Ishikawa (cell line): Measurements from ENCODE around the gene PARD6B.

Experiments
- CEBPB ChIP-seq: IDR thresholded peaks from 2 replicates; pipeline ENCODE4 v1.6.1; 2012
- CREB1 ChIP-seq: IDR thresholded peaks from 2 replicates; pipeline ENCODE4 v1.6.1; 2012; ENCODE audit warnings: low read depth
- EGR1 ChIP-seq: IDR thresholded peaks from 2 replicates; pipeline ENCODE4 v1.6.1; 2012
- EP300 ChIP-seq: IDR thresholded peaks from 2 replicates; pipeline ENCODE4 v1.6.1; 2012; ENCODE audit warnings: borderline replicate concordance
- FOXM1 ChIP-seq: IDR thresholded peaks from 2 replicates; pipeline ENCODE4 v1.6.1; 2012; ENCODE audit warnings: low read depth, borderline replicate concordance
- NFIC ChIP-seq: IDR thresholded peaks from 2 replicates; pipeline ENCODE4 v1.6.1; 2012
- RAD21 ChIP-seq: IDR thresholded peaks from 2 replicates; pipeline ENCODE4 v1.6.1; 2012; ENCODE audit warnings: low read depth
- TAF1 ChIP-seq: IDR thresholded peaks from 2 replicates; pipeline ENCODE4 v1.6.1; 2012; ENCODE audit warnings: low read depth, mild to moderate bottlenecking
- TCF12 ChIP-seq: IDR thresholded peaks from 2 replicates; pipeline ENCODE4 v1.6.1; 2012; ENCODE audit warnings: low read depth
- TEAD4 ChIP-seq: IDR thresholded peaks from 2 replicates; pipeline ENCODE4 v1.6.1; 2012
- YY1 ChIP-seq: IDR thresholded peaks from 2 replicates; pipeline ENCODE4 v1.6.1; 2012; ENCODE audit warnings: low read depth
- ZBTB7A ChIP-seq: IDR thresholded peaks from 2 replicates; pipeline ENCODE4 v1.6.1; 2012; ENCODE audit warnings: low read depth
- TF ChIP-seq, protein P1 (sequence below): IDR thresholded peaks from 2 replicates; pipeline ENCODE4 v1.6.1; 2012; ENCODE audit warnings: low read depth, mild to moderate bottlenecking
- TF ChIP-seq, protein P2 (sequence below): IDR thresholded peaks from 2 replicates; pipeline ENCODE4 v1.6.1; 2012
- TF ChIP-seq, protein P3 (sequence below): IDR thresholded peaks from 2 replicates; pipeline ENCODE4 v1.6.1; 2012

Gene PARD6B

DNA sequence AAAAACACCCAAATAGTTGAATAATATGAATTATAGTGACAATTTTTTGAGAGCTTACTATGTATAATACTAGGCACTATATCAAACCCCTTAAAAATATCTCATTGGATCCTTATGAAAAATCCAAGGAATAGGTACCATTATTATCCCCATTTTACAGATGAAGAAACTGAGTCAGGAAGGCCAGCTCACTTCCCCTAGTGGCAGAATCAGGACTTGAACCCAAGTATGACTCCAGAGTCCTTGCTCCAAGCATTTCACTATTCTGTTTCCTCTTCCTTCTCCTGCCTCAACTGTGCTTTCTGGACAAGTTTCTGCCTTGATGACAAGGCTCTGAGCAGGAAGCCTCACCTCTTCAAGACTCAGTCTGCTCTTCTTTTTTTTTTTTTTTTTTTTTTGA lies 10.8 kb upstream of the PARD6B start:
- TF ChIP-seq, protein P1, sequence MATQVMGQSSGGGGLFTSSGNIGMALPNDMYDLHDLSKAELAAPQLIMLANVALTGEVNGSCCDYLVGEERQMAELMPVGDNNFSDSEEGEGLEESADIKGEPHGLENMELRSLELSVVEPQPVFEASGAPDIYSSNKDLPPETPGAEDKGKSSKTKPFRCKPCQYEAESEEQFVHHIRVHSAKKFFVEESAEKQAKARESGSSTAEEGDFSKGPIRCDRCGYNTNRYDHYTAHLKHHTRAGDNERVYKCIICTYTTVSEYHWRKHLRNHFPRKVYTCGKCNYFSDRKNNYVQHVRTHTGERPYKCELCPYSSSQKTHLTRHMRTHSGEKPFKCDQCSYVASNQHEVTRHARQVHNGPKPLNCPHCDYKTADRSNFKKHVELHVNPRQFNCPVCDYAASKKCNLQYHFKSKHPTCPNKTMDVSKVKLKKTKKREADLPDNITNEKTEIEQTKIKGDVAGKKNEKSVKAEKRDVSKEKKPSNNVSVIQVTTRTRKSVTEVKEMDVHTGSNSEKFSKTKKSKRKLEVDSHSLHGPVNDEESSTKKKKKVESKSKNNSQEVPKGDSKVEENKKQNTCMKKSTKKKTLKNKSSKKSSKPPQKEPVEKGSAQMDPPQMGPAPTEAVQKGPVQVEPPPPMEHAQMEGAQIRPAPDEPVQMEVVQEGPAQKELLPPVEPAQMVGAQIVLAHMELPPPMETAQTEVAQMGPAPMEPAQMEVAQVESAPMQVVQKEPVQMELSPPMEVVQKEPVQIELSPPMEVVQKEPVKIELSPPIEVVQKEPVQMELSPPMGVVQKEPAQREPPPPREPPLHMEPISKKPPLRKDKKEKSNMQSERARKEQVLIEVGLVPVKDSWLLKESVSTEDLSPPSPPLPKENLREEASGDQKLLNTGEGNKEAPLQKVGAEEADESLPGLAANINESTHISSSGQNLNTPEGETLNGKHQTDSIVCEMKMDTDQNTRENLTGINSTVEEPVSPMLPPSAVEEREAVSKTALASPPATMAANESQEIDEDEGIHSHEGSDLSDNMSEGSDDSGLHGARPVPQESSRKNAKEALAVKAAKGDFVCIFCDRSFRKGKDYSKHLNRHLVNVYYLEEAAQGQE, result no peak
- TF ChIP-seq, protein P2, sequence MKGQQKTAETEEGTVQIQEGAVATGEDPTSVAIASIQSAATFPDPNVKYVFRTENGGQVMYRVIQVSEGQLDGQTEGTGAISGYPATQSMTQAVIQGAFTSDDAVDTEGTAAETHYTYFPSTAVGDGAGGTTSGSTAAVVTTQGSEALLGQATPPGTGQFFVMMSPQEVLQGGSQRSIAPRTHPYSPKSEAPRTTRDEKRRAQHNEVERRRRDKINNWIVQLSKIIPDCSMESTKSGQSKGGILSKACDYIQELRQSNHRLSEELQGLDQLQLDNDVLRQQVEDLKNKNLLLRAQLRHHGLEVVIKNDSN, result no peak
- TF ChIP-seq CREB1 (no peak), ZBTB7A (no peak), EGR1 (no peak), NFIC (no peak), RAD21 (no peak), FOXM1 (no peak), TCF12 (no peak), TAF1 (no peak), YY1 (no peak)

DNA sequence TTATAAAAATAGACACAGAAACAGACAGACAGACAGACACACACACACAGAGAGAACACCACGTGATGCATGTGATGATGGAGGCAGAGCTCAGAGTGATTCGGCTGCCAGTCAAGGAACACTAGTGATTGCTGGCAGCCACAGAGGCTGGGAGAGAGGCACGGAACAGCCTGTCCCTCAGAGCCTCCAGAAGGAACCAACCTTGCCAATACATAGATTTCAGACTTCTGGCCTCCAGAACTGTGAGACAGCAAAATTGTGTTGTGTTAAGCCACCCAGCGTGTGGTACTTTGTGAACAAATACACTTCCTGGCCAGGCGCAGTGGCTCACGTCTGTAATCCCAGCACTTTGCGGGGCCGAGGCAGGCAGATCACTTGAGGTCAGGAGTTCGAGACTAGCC lies 9.5 kb upstream of the PARD6B start:
- TF ChIP-seq YY1 (no peak), EGR1 (no peak), ZBTB7A (no peak), CREB1 (no peak), EP300 (no peak), CEBPB (no peak), NFIC (no peak), TEAD4 (no peak), RAD21 (no peak), TAF1 (no peak), FOXM1 (no peak), TCF12 (no peak)
- TF ChIP-seq, protein P2, result no peak
- TF ChIP-seq, protein P3, sequence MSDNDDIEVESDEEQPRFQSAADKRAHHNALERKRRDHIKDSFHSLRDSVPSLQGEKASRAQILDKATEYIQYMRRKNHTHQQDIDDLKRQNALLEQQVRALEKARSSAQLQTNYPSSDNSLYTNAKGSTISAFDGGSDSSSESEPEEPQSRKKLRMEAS, result no peak
- TF ChIP-seq, protein P1, result no peak

DNA sequence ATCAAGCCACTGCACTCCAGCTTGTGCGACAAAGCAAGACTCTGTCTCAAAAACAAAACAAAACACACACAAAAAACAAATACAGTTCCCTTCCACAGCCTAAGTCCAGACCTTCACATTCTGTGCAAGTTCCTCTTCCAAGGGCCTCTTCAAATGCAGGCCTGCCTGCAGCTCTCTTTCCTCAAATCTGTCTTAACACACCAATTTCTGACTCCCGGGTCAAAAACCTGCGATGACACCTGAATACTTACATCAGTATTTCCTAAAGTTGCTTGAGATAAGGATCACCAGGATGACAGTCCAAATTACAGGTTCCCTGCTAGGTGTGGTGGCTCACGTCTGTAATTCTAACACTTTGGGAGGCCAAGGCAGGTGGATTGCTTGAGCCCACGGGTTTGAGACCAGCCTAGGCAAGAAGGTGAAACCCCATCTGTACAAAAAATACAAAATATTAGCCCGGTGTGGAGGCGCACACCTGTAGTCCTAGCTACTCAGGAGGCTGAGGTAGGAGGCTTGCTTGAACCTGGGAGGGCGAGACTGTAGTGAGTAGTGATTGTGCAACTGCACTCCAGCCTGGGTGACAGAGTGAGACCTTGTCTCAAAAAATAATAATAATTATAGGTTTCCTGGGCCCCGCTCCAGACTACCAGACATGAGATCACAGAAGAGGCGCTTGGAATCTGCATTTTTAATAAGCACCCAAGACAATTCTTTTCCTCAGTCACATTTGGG lies 8.8 kb upstream of the PARD6B start:
- TF ChIP-seq, protein P1, result no peak
- no peak for TF ChIP-seq CREB1
- TF ChIP-seq TEAD4, result no peak
- TF ChIP-seq NFIC, result no peak
- TF ChIP-seq EGR1, result no peak
- TF ChIP-seq, protein P2, result no peak
- no peak for TF ChIP-seq RAD21
- TF ChIP-seq FOXM1, result no peak
- no peak for TF ChIP-seq EP300
- TF ChIP-seq TAF1, result no peak
- no peak for TF ChIP-seq TCF12
- TF ChIP-seq, protein P3, result no peak
- no peak for TF ChIP-seq CEBPB
- TF ChIP-seq YY1, result no peak

DNA sequence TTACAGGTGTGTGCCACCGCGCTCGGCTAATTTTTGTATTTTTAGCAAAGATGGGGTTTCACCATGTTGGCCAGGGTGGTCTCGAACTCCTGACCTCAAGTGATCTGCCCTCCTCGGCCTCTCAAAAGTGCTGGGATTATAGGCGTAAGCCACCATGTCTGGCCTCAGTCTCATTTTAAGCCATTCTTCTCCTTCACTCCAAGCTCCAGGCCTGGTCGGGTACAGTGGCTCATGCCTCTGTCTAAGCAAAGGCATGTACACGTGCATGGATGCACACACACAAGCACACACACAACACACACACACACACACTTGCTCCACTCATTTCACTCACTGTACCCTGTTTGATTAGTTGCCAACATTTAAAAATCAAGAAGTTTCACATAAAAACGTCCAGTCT lies 7.7 kb upstream of the PARD6B start:
- no peak for TF ChIP-seq EGR1
- TF ChIP-seq, protein P3, result no peak
- TF ChIP-seq RAD21, result no peak
- no peak for TF ChIP-seq TCF12
- TF ChIP-seq TEAD4, result no peak
- TF ChIP-seq NFIC, result no peak
- TF ChIP-seq, protein P1, result no peak
- TF ChIP-seq, protein P2, result no peak
- TF ChIP-seq FOXM1, result no peak
- TF ChIP-seq CEBPB, result no peak
- TF ChIP-seq YY1, result no peak
- no peak for TF ChIP-seq EP300
- TF ChIP-seq CREB1, result no peak
- no peak for TF ChIP-seq ZBTB7A
- no peak for TF ChIP-seq TAF1
